ENCODE measurements around the gene PIGH.

Gene PIGH

DNA sequence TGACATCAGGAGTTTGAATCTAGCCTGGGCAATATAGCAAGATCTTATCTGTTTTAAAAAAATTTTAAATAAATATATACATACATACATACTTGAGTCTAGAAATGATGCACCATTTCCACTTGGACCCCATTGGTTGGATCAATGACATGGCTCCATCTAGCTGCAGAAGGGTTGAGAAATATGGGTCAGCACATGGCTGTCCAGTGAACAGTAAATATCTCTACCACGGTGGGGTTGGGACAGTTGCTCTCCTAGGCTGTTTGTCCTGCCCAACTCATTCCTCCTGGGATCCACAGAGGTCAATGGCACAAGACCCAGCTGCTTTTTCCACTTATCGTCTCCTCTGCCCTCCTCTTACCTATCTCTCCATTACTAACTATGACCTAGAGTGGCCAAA is 43.4 kb downstream of the PIGH start:
- no peak overlapping the region for H3K9ac ChIP-seq (ENCODE audit: low read depth, low read length, poor library complexity, severe bottlenecking)
- no peaks in the 10 kb centered on the region for H3K9me2 ChIP-seq (replicated peaks; ENCODE audit: low read depth, low read length)
- H3K4me1 ChIP-seq (ENCODE audit: insufficient read depth, low read length, poor library complexity, severe bottlenecking): peaks cover 5% of the 10 kb centered on the region
- TF ChIP-seq, protein P1, sequence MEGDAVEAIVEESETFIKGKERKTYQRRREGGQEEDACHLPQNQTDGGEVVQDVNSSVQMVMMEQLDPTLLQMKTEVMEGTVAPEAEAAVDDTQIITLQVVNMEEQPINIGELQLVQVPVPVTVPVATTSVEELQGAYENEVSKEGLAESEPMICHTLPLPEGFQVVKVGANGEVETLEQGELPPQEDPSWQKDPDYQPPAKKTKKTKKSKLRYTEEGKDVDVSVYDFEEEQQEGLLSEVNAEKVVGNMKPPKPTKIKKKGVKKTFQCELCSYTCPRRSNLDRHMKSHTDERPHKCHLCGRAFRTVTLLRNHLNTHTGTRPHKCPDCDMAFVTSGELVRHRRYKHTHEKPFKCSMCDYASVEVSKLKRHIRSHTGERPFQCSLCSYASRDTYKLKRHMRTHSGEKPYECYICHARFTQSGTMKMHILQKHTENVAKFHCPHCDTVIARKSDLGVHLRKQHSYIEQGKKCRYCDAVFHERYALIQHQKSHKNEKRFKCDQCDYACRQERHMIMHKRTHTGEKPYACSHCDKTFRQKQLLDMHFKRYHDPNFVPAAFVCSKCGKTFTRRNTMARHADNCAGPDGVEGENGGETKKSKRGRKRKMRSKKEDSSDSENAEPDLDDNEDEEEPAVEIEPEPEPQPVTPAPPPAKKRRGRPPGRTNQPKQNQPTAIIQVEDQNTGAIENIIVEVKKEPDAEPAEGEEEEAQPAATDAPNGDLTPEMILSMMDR (conservative IDR thresholded peaks at IDR 0.05; ENCODE audit: low read length): no peak
- TF ChIP-seq EZH2phosphoT487 (IDR thresholded peaks at IDR 0.05; ENCODE audit: borderline replicate concordance): no peak
- no peak overlapping the region for H3K4me3 ChIP-seq (ENCODE audit: low read length, poor library complexity, severe bottlenecking)
- H3F3A ChIP-seq (ENCODE audit: low read depth): no peaks in the 10 kb centered on the region
- no peak overlapping the region for H2AFZ ChIP-seq (ENCODE audit: low read length)
- no peaks in the 10 kb centered on the region for H3K36me3 ChIP-seq (ENCODE audit: insufficient read depth, low read length)
- H3K9me3 ChIP-seq (ENCODE audit: insufficient read depth, low read depth, low read length): no peaks in the 10 kb centered on the region
- no peaks in the 10 kb centered on the region for H3K27me3 ChIP-seq (ENCODE audit: insufficient read depth, low read length, poor library complexity, severe bottlenecking)
- H3K4me2 ChIP-seq (ENCODE audit: low read depth, low read length, poor library complexity, severe bottlenecking): no peak overlapping the region
- H4K20me1 ChIP-seq (ENCODE audit: insufficient read depth, low read length, poor library complexity, severe bottlenecking): no peaks in the 10 kb centered on the region
- H3K79me2 ChIP-seq (ENCODE audit: insufficient read depth, low read length): no peaks in the 10 kb centered on the region

DNA sequence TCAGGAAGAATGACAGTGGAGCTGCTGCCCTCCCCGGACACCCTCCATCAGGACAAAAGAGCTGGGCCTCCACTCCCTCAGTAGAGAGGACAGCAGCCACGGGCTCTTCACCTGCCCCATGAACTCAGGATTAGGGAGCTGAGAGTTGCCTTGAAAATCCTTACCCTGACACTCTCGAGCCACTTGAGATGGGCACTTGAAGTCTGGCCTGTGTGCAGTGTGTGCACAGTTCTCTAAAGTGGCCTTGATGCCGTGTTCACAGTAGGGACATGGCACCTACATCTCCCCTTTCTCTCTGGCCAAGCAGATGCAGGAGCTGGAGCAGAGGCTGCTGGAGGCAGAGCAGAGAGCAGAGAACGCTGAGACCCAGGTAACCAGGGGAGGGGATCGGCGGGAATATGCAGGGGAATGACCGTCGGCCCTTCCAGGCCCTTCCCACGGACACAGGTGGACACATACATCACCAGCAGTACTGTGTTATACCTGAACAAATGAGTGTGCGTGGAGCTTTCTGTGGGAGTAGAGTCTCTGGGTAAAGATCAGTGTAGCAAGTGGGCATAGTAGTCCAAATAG is 44.5 kb downstream of the PIGH start:
- Histone ChIP-seq H3K9ac (ENCODE audit: low read depth, low read length, poor library complexity, severe bottlenecking) (no peak overlapping the region), H2AFZ (ENCODE audit: low read length) (no peak overlapping the region), H3K9me2 (replicated peaks; ENCODE audit: low read depth, low read length) (no peaks in the 10 kb centered on the region), H3F3A (ENCODE audit: low read depth) (no peaks in the 10 kb centered on the region), H3K9me3 (ENCODE audit: insufficient read depth, low read depth, low read length) (no peaks in the 10 kb centered on the region), H3K27me3 (ENCODE audit: insufficient read depth, low read length, poor library complexity, severe bottlenecking) (no peaks in the 10 kb centered on the region), H3K4me1 (ENCODE audit: insufficient read depth, low read length, poor library complexity, severe bottlenecking) (peaks cover 5% of the 10 kb centered on the region), H3K79me2 (ENCODE audit: insufficient read depth, low read length) (no peaks in the 10 kb centered on the region), H3K4me3 (ENCODE audit: low read length, poor library complexity, severe bottlenecking) (no peak overlapping the region), H3K4me2 (ENCODE audit: low read depth, low read length, poor library complexity, severe bottlenecking) (no peak overlapping the region), H4K20me1 (ENCODE audit: insufficient read depth, low read length, poor library complexity, severe bottlenecking) (no peaks in the 10 kb centered on the region), H3K36me3 (ENCODE audit: insufficient read depth, low read length) (no peaks in the 10 kb centered on the region)
- TF ChIP-seq, protein P1 (conservative IDR thresholded peaks at IDR 0.05; ENCODE audit: low read length): no peak
- no peak for TF ChIP-seq EZH2phosphoT487 (IDR thresholded peaks at IDR 0.05; ENCODE audit: borderline replicate concordance)

DNA sequence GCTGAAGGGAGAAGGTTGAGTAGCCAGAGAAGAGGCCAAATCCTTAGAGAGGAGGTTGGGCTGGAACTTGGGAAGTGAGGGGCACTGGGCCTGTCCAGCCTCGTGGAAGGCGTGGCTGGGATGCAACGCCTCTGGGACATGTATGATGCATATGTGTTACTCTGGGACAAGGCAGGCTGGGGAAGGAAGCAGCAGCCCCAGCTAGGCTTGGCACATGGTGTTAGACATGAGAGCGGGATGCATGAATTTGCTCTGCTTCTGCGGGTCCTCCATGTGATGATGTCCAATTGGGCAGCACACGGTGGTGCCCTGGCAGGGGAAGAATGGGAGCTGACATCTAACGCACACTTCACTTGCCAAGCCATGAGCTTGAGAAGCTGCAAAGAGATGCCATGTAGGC is 45.7 kb downstream of the PIGH start:
- Histone ChIP-seq H3K4me3 (ENCODE audit: low read length, poor library complexity, severe bottlenecking) (no peak overlapping the region), H3K9me3 (ENCODE audit: insufficient read depth, low read depth, low read length) (no peaks in the 10 kb centered on the region), H3K36me3 (ENCODE audit: insufficient read depth, low read length) (no peaks in the 10 kb centered on the region), H3K79me2 (ENCODE audit: insufficient read depth, low read length) (no peaks in the 10 kb centered on the region), H2AFZ (ENCODE audit: low read length) (no peak overlapping the region), H3K4me2 (ENCODE audit: low read depth, low read length, poor library complexity, severe bottlenecking) (no peak overlapping the region), H3K27me3 (ENCODE audit: insufficient read depth, low read length, poor library complexity, severe bottlenecking) (no peaks in the 10 kb centered on the region), H3K4me1 (ENCODE audit: insufficient read depth, low read length, poor library complexity, severe bottlenecking) (peaks cover 5% of the 10 kb centered on the region), H3K9me2 (replicated peaks; ENCODE audit: low read depth, low read length) (no peaks in the 10 kb centered on the region), H3K9ac (ENCODE audit: low read depth, low read length, poor library complexity, severe bottlenecking) (no peak overlapping the region), H3F3A (ENCODE audit: low read depth) (no peaks in the 10 kb centered on the region), H4K20me1 (ENCODE audit: insufficient read depth, low read length, poor library complexity, severe bottlenecking) (no peaks in the 10 kb centered on the region)
- TF ChIP-seq EZH2phosphoT487 (IDR thresholded peaks at IDR 0.05; ENCODE audit: borderline replicate concordance): no peak
- TF ChIP-seq, protein P1 (conservative IDR thresholded peaks at IDR 0.05; ENCODE audit: low read length): no peak
